ENCODE data around the gene ABCG1. TPM values are rescaled to one million over a fixed set of nuclear protein-coding genes. Genes with fewer than 3 reads are reported as not detected.

ABCG1 gene
- total and polyA plus RNA-seq, 8 donors: 3.1 to 65.9 (median 15.6) TPM

GRCh38 chr21:42223826-42224575 is 5.1 kb downstream of the ABCG1 start:
- Histone ChIP-seq H3K27me3 (no peaks in the 10 kb centered on the region), H3K36me3 (peaks cover 0 to 20% (median 15%) of the 10 kb centered on the region in 4 donors), H3K9me3 (no peaks in the 10 kb centered on the region), H3K4me1 (peaks cover 28 to 77% (median 49%) of the 10 kb centered on the region in 4 donors), H3K4me3 (no peak overlapping the region), H3K27ac (no peak overlapping the region)
- DNase-seq: no peak
- 92 to 98% (median 95%) methylated on average over 11 to 15 of the region's 15 CpGs for WGBS, 5 donors
- intact Hi-C loops (cut with DNase I; ENCODE audit: low total_unique reads): no loop called here
- TF ChIP-seq POLR2A (IDR thresholded peaks at IDR 0.05): no peak
- TF ChIP-seq CTCF (IDR thresholded peaks at IDR 0.05): no peak
- TF ChIP-seq EP300 (IDR thresholded peaks at IDR 0.05): no peak
- no peak for TF ChIP-seq POLR2AphosphoS5 (IDR thresholded peaks at IDR 0.05)

- intact Hi-C loops (cut with DNase I; ENCODE audit: low total_unique reads): no loop called here
- peaks cover 30 to 80% (median 42%) of the 10 kb centered on the region in 4 donors for H3K4me1 ChIP-seq
- no peak for TF ChIP-seq CTCF (IDR thresholded peaks at IDR 0.05)
- no peak for TF ChIP-seq POLR2AphosphoS5 (IDR thresholded peaks at IDR 0.05)
- no peak for TF ChIP-seq POLR2A (IDR thresholded peaks at IDR 0.05)
- no peak for TF ChIP-seq EP300 (IDR thresholded peaks at IDR 0.05)
- WGBS, 5 donors: 86 to 91% (median 89%) methylated on average over 4 of the region's 4 CpGs
- no peak overlapping the region for H3K4me3 ChIP-seq
- H3K36me3 ChIP-seq: peaks cover 0 to 20% (median 15%) of the 10 kb centered on the region in 4 donors
- no peaks in the 10 kb centered on the region for H3K27me3 ChIP-seq
- H3K9me3 ChIP-seq: no peaks in the 10 kb centered on the region
- no peak overlapping the region for H3K27ac ChIP-seq
- no peak for DNase-seq
These were observed 6.1 kb downstream of the ABCG1 start for GRCh38 chr21:42225042-42225441.

GRCh38 chr21:42225571-42226155 is 6.7 kb downstream of the ABCG1 start:
- 91 to 95% (median 94%) methylated on average over 13 of the region's 13 CpGs for WGBS, 5 donors
- no peak for DNase-seq
- H3K36me3 ChIP-seq: peaks cover 0 to 20% (median 15%) of the 10 kb centered on the region in 4 donors
- no peaks in the 10 kb centered on the region for H3K27me3 ChIP-seq
- H3K9me3 ChIP-seq: no peaks in the 10 kb centered on the region
- H3K4me3 ChIP-seq: no peak overlapping the region
- TF ChIP-seq POLR2A (IDR thresholded peaks at IDR 0.05) (no peak), POLR2AphosphoS5 (IDR thresholded peaks at IDR 0.05) (no peak), CTCF (IDR thresholded peaks at IDR 0.05) (no peak), EP300 (IDR thresholded peaks at IDR 0.05) (no peak)
- H3K4me1 ChIP-seq: peaks cover 24 to 81% (median 39%) of the 10 kb centered on the region in 4 donors
- H3K27ac ChIP-seq: no peak overlapping the region
- intact Hi-C loops (cut with DNase I; ENCODE audit: low total_unique reads): no loop called here

GRCh38 chr21:42226626-42227025 is 7.7 kb downstream of the ABCG1 start:
- no peak overlapping the region for H3K4me3 ChIP-seq
- WGBS, 5 donors: 83 to 91% (median 88%) methylated on average over 2 of the region's 2 CpGs
- H3K9me3 ChIP-seq: no peaks in the 10 kb centered on the region
- H3K27ac ChIP-seq: peak overlapping the region in 1 of 5 donors; percentile 57
- intact Hi-C loops (cut with DNase I; ENCODE audit: low total_unique reads): no loop called here
- DNase-seq: no peak
- TF ChIP-seq CTCF (IDR thresholded peaks at IDR 0.05) (no peak), EP300 (IDR thresholded peaks at IDR 0.05) (no peak), POLR2A (IDR thresholded peaks at IDR 0.05) (no peak), POLR2AphosphoS5 (IDR thresholded peaks at IDR 0.05) (no peak)
- H3K4me1 ChIP-seq: peaks cover 19 to 81% (median 39%) of the 10 kb centered on the region in 4 donors
- H3K36me3 ChIP-seq: peaks cover 0 to 20% (median 15%) of the 10 kb centered on the region in 4 donors
- H3K27me3 ChIP-seq: no peaks in the 10 kb centered on the region

All from stomach (tissue), 9 donors.